Fibroblast of the aortic adventitia (primary cell): ENCODE data around the gene ARID1A. TPM values are rescaled to one million over a fixed set of nuclear protein-coding genes. Genes with fewer than 3 reads are reported as not detected.

Experiments
- DNase-seq: peaks from one replicate; pipeline ENCODE4 v3.0.0-alpha.2; 2010; ENCODE audit warnings: low read depth
- H3K4me3 ChIP-seq: 2 replicates; pipeline ENCODE4 v1.5.1; 2011; ENCODE audit warnings: low read depth, mild to moderate bottlenecking, control low read depth, low read length, moderate library complexity
- CTCF ChIP-seq: IDR thresholded peaks from 2 replicates; pipeline ENCODE4 v1.5.1; 2011; ENCODE audit warnings: mild to moderate bottlenecking, low read length, control low read depth, inconsistent platforms; ENCODE audit not compliant: insufficient read depth
- total RNA-seq: library from RNA; depleted of rRNA; stranded (reverse); fragments of >200 nt; gene quantifications from 2 replicates; pipeline ENCODE4 v1.2.3, GENCODE V29; 2012; ENCODE audit warnings: low replicate concordance

ARID1A gene
- total RNA-seq, 1 donor, result 26.9 TPM

GRCh38 chr1:26745191-26745590 is 49.4 kb downstream of the ARID1A start:
- TF ChIP-seq CTCF, result no peak
- no peak overlapping the region for H3K4me3 ChIP-seq
- DNase-seq, result no peak

- DNase-seq, result no peak
- no peak for TF ChIP-seq CTCF
- H3K4me3 ChIP-seq, result no peak overlapping the region
Observed at GRCh38 chr1:26747048-26747447, 51.2 kb downstream of the ARID1A start.

GRCh38 chr1:26748351-26748750 is 52.5 kb downstream of the ARID1A start:
- no peak for TF ChIP-seq CTCF
- DNase-seq, result no peak
- H3K4me3 ChIP-seq, result no peak overlapping the region

GRCh38 chr1:26749458-26749857 is 53.6 kb downstream of the ARID1A start:
- DNase-seq, result no peak
- no peak overlapping the region for H3K4me3 ChIP-seq

GRCh38 chr1:26750428-26750827 is 54.6 kb downstream of the ARID1A start:
- TF ChIP-seq CTCF, result no peak
- H3K4me3 ChIP-seq, result no peak overlapping the region
- DNase-seq, result no peak

More at GRCh38 chr1:26749458-26749857, 53.6 kb downstream of the ARID1A start:
- TF ChIP-seq CTCF, result no peak

GRCh38 chr1:26752519-26752918 is 56.7 kb downstream of the ARID1A start:
- no peak for TF ChIP-seq CTCF

More at GRCh38 chr1:26752519-26752918, 56.7 kb downstream of the ARID1A start:
- no peak overlapping the region for H3K4me3 ChIP-seq
- no peak for DNase-seq
